Activated CD4-positive, alpha-beta T cell treated with anti-CD3 and anti-CD28 coated beads for 36 hours (primary cell): Measurements from ENCODE around the gene FGF18. TPM values are rescaled to one million over a fixed set of nuclear protein-coding genes. Genes with fewer than 3 reads are reported as not detected.
A peak's percentile ranks its signal among the peaks of the same experiment; 100 is the strongest.

Experiments used
- ATAC-seq: fragments of 200-7000 bp; cut with Tn5 transposase; one replicate; pipeline ENCODE4 v1.10.0; 2021; ENCODE audit warnings: mild to moderate bottlenecking, moderate library complexity
- CTCF ChIA-PET: fragments of 350-600 bp; sonication (Branson Sonifier 250); formaldehyde crosslinking; loops from one replicate; lab custom pipeline; 2021; ENCODE audit warnings: antibody characterized with exemption; lab: Charles Lee
- POLR2A ChIA-PET: fragments of 350-600 bp; sonication (Branson Sonifier 250); formaldehyde crosslinking; loops from one replicate; lab custom pipeline; 2021; ENCODE audit warnings: antibody characterized with exemption, inconsistent platforms; lab: Charles Lee
- DNase-seq: peaks from one replicate; pipeline ENCODE4 v3.0.0-alpha.2; 2020
- H3K27ac Mint-ChIP-seq: one replicate; pipeline ENCODE4 v1.8.0; 2021; ENCODE audit warnings: mixed read lengths
- H3K27me3 Mint-ChIP-seq: one replicate; pipeline ENCODE4 v1.8.0; 2021; ENCODE audit warnings: mixed read lengths
- H3K36me3 Mint-ChIP-seq: one replicate; pipeline ENCODE4 v1.8.0; 2021; ENCODE audit warnings: low read depth, mixed read lengths
- H3K4me1 Mint-ChIP-seq: one replicate; pipeline ENCODE4 v1.8.0; 2021; ENCODE audit warnings: mixed read lengths
- H3K4me3 Mint-ChIP-seq: one replicate; pipeline ENCODE4 v1.8.0; 2021; ENCODE audit warnings: mild to moderate bottlenecking, moderate library complexity, mixed read lengths
- H3K9me3 Mint-ChIP-seq: one replicate; pipeline ENCODE4 v1.8.0; 2021; ENCODE audit warnings: low read depth, mixed read lengths
- intact Hi-C, 2 experiments: fragments of 100-400 bp; cut with DNase I in 1 of 2; cut with micrococcal nuclease in 1 of 2; formaldehyde crosslinking; loops; one replicate each; pipeline versions ENCODE4 v1.14.2 to v1.15.1; 2022 to 2024; cut with DNase I, micrococcal nuclease
- total RNA-seq, 2 experiments: library from RNA; stranded (reverse); gene quantifications; one replicate each; pipeline ENCODE4 v1.2.3, GENCODE V29; 2021

FGF18 gene
- total RNA-seq, 2 experiments from 2014 or later, result not detected

GRCh38 chr5:171415115-171415730, 4.2 kb upstream of the FGF18 start:
- peaks cover 26% of the 10 kb centered on the region for H3K36me3 Mint-ChIP-seq
- no peak overlapping the region for H3K4me3 Mint-ChIP-seq
- POLR2A ChIA-PET, result interaction anchor here (0.6 to 2.0 kb wide), 7 partner anchors 9 to 368 kb away, joined by 3 to 7 read pairs (median 5); partner anchors contain the start of gene NPM1
- peaks cover 4% of the 10 kb centered on the region for H3K27me3 Mint-ChIP-seq
- no peak overlapping the region for H3K27ac Mint-ChIP-seq
- CTCF ChIA-PET, result interaction anchor here (0.6 to 1.9 kb wide), 2 partner anchors 22 to 32 kb away, joined by 3 to 4 read pairs; no protein-coding TSS in a partner anchor
- no peak for DNase-seq
- H3K4me1 Mint-ChIP-seq, result peaks cover 10% of the 10 kb centered on the region
- no peak for ATAC-seq
- intact Hi-C loops, result loop anchor here in 1 of 2 experiments (5.0 to 10.0 kb wide), 2 partner anchors 432 to 870 kb away; partner anchors contain the start of gene UBTD2
- no peaks in the 10 kb centered on the region for H3K9me3 Mint-ChIP-seq

DNA sequence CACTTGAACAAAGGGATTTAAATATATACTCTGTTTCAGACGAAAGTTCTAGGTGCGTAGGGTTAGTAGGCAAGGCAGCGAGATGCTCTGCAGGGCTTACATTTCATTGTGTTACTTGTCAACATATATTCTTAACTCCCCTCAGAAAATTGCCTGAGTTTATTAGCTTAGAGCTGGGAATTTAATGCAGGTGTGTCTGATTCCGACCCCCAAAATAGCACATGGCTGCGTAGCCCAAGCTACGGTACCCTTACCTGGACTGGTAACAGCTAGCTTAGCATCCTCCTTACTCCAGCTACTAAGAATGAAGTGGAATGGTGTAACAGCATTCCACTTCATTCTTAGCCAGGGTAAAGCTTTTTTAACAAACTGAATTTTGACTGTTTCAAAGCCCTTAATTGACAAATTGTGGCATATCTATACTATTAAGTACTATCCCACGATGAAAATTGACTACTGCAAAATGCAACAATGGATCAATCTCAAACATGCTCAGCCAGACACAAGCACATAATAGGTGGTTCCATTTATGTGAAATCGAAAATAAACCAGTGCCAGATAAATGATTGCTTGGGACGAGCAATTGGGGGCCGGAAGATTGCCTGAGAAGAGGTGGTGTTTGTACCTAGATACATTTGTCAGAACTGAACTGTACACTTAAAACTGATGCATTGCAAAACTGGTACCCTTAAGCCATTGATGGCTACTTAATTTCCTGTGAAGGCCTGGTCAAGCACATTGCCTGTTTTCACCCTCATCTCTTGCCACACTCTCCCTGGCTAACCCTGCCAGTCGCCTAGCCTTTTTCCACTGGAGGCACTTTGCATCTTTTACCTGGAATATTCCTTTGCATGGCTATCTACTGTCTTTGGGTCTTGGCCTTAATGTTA, 3.0 kb upstream of the FGF18 start:
- CTCF ChIA-PET, result interaction anchor here (1.0 to 1.9 kb wide), 2 partner anchors 23 to 492 kb away, joined by 4 read pairs; no protein-coding TSS in a partner anchor

DNA sequence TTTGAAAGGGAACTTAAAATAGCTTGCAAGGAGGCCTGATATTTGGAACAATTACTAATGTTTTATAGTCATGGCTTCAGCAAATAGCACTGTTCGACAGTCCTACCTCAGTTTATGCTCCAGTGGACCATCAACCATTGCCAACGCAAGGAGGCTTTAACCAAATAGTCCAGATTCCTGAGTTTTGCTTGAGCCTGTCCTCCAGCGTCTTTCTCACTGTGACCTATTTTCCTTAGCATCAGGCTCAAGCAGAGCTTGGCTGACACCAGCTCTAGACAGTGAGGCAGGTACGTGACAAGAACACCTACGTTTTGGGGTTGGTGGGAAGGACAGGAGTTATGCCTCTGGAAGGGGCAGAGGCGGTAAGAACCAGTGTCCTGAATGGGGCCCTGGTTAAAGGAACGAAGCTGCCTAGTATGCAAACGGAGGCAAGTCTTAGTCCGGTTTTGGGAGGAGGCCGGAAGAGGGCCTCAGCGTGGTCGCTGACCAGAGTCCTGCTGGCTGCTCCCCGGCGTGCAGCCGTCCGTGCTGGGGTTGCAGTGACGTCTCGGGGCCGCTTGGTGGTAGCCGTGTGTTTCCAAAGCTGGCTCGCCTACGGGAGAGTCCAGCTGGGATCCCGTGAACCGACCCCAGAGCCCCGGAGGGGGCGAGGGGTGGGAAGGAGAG, 998 bp upstream of the FGF18 start:
- peak; percentile 80 for DNase-seq
- intact Hi-C loops, result loop anchor here (1.0 to 10.0 kb wide), 5 partner anchors 188 to 866 kb away; partner anchors contain the start of gene UBTD2 (in 1 of the 2)
- Mint-ChIP-seq H3K27me3 (peaks cover 22% of the 10 kb centered on the region), H3K36me3 (no peaks in the 10 kb centered on the region), H3K4me3 (peak overlapping the region; percentile 58), H3K27ac (no peak overlapping the region), H3K4me1 (peaks cover 12% of the 10 kb centered on the region), H3K9me3 (no peaks in the 10 kb centered on the region)
- ATAC-seq, result peak; percentile 63
- ChIA-PET POLR2A (no interaction called here), CTCF (interaction anchor here (0.6 to 2.0 kb wide), 16 partner anchors 10 to 770 kb away, joined by 3 to 9 read pairs (median 4); partner anchors contain the start of genes NPM1 and STK10)

More for the DNA sequence above, 3.0 kb upstream of the FGF18 start:
- Mint-ChIP-seq H3K27me3 (peaks cover 13% of the 10 kb centered on the region), H3K4me1 (peaks cover 12% of the 10 kb centered on the region), H3K27ac (no peak overlapping the region), H3K4me3 (no peak overlapping the region), H3K36me3 (peaks cover 17% of the 10 kb centered on the region), H3K9me3 (no peaks in the 10 kb centered on the region)
- POLR2A ChIA-PET, result interaction anchor here (0.6 kb wide), 2 partner anchors 74 to 341 kb away, joined by 3 to 4 read pairs; no protein-coding TSS in a partner anchor
- intact Hi-C loops, result loop anchor here in 1 of 2 experiments (5.0 to 10.0 kb wide), 2 partner anchors 431 to 868 kb away; partner anchors contain the start of gene UBTD2
- ATAC-seq (no peak), DNase-seq (no peak)

DNA sequence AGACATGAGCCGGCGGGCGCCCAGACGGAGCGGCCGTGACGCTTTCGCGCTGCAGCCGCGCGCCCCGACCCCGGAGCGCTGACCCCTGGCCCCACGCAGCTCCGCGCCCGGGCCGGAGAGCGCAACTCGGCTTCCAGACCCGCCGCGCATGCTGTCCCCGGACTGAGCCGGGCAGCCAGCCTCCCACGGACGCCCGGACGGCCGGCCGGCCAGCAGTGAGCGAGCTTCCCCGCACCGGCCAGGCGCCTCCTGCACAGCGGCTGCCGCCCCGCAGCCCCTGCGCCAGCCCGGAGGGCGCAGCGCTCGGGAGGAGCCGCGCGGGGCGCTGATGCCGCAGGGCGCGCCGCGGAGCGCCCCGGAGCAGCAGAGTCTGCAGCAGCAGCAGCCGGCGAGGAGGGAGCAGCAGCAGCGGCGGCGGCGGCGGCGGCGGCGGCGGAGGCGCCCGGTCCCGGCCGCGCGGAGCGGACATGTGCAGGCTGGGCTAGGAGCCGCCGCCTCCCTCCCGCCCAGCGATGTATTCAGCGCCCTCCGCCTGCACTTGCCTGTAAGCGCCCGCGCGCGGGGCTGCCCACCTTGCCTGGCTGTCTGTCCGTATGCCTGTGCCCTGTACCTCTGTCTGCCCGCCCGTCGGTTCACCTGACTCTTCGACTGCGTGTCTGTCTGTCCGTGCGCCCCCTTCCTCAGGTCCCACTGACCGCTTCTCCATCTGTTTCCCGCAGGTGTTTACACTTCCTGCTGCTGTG, 412 bp downstream of the FGF18 start:
- peak overlapping the region; percentile 47 for H3K4me3 Mint-ChIP-seq
- intact Hi-C loops, result loop anchor here (1.0 to 10.0 kb wide), 4 partner anchors 187 to 865 kb away; partner anchors contain the start of gene UBTD2 (in 1 of the 2)
- H3K27me3 Mint-ChIP-seq, result peaks cover 23% of the 10 kb centered on the region
- H3K9me3 Mint-ChIP-seq, result no peaks in the 10 kb centered on the region
- ATAC-seq (peak; percentile 66), DNase-seq (peak; percentile 62)
- CTCF ChIA-PET, result interaction anchor here (0.6 to 2.0 kb wide), 12 partner anchors 15 to 769 kb away, joined by 3 to 9 read pairs (median 4); partner anchors contain the start of gene STK10
- no peak overlapping the region for H3K27ac Mint-ChIP-seq
- H3K4me1 Mint-ChIP-seq, result peaks cover 12% of the 10 kb centered on the region
- no peaks in the 10 kb centered on the region for H3K36me3 Mint-ChIP-seq
- POLR2A ChIA-PET, result interaction anchor here (0.8 kb wide), 1 partner anchor 587 kb away, joined by 3 read pairs; the partner anchor contains the start of gene FBXW11

- H3K27me3 Mint-ChIP-seq, result peaks cover 23% of the 10 kb centered on the region
- no peak for DNase-seq
- H3K36me3 Mint-ChIP-seq, result no peaks in the 10 kb centered on the region
- peak overlapping the region; percentile 47 for H3K4me3 Mint-ChIP-seq
- POLR2A ChIA-PET, result no interaction called here
- CTCF ChIA-PET, result interaction anchor here (1.1 kb wide), 1 partner anchor 488 kb away, joined by 4 read pairs; no protein-coding TSS in a partner anchor
- H3K27ac Mint-ChIP-seq, result no peak overlapping the region
- no peak for ATAC-seq
- no peaks in the 10 kb centered on the region for H3K9me3 Mint-ChIP-seq
- peaks cover 12% of the 10 kb centered on the region for H3K4me1 Mint-ChIP-seq
- intact Hi-C loops, result no loop called here
These were observed 1.2 kb downstream of the FGF18 start for GRCh38 chr5:171420431-171421241.

GRCh38 chr5:171421331-171422262, 2.1 kb downstream of the FGF18 start:
- POLR2A ChIA-PET, result interaction anchor here (0.6 kb wide), 1 partner anchor 51 kb away, joined by 4 read pairs; no protein-coding TSS in a partner anchor
- H3K4me3 Mint-ChIP-seq, result no peak overlapping the region
- ATAC-seq, result no peak

GRCh38 chr5:171422495-171422894, 3.0 kb downstream of the FGF18 start:
- no peaks in the 10 kb centered on the region for H3K9me3 Mint-ChIP-seq
- no peaks in the 10 kb centered on the region for H3K36me3 Mint-ChIP-seq
- CTCF ChIA-PET, result interaction anchor here (0.7 kb wide), 1 partner anchor 772 kb away, joined by 3 read pairs; the partner anchor contains the start of gene EFCAB9
- POLR2A ChIA-PET, result interaction anchor here (0.6 kb wide), 1 partner anchor 9 kb away, joined by 3 read pairs; no protein-coding TSS in a partner anchor
- intact Hi-C loops, result no loop called here
- no peak for ATAC-seq
- DNase-seq, result no peak
- no peak overlapping the region for H3K4me3 Mint-ChIP-seq
- peaks cover 23% of the 10 kb centered on the region for H3K27me3 Mint-ChIP-seq
- peaks cover 12% of the 10 kb centered on the region for H3K4me1 Mint-ChIP-seq
- no peak overlapping the region for H3K27ac Mint-ChIP-seq

More at GRCh38 chr5:171421331-171422262, 2.1 kb downstream of the FGF18 start:
- H3K27ac Mint-ChIP-seq, result no peak overlapping the region
- CTCF ChIA-PET, result interaction anchor here (0.7 kb wide), 1 partner anchor 40 kb away, joined by 3 read pairs; no protein-coding TSS in a partner anchor
- no peaks in the 10 kb centered on the region for H3K9me3 Mint-ChIP-seq
- intact Hi-C loops, result no loop called here
- no peaks in the 10 kb centered on the region for H3K36me3 Mint-ChIP-seq
- peaks cover 23% of the 10 kb centered on the region for H3K27me3 Mint-ChIP-seq
- no peak for DNase-seq
- peaks cover 12% of the 10 kb centered on the region for H3K4me1 Mint-ChIP-seq

GRCh38 chr5:171422902-171423663, 3.6 kb downstream of the FGF18 start:
- no peak for ATAC-seq
- peaks cover 12% of the 10 kb centered on the region for H3K4me1 Mint-ChIP-seq
- no peak overlapping the region for H3K4me3 Mint-ChIP-seq
- H3K27me3 Mint-ChIP-seq, result peaks cover 23% of the 10 kb centered on the region
- H3K9me3 Mint-ChIP-seq, result no peaks in the 10 kb centered on the region
- CTCF ChIA-PET, result interaction anchor here (0.7 kb wide), 1 partner anchor 771 kb away, joined by 3 read pairs; the partner anchor contains the start of gene EFCAB9
- no peaks in the 10 kb centered on the region for H3K36me3 Mint-ChIP-seq
- POLR2A ChIA-PET, result interaction anchor here (0.6 kb wide), 1 partner anchor 8 kb away, joined by 3 read pairs; no protein-coding TSS in a partner anchor
- no peak overlapping the region for H3K27ac Mint-ChIP-seq
- DNase-seq, result no peak
- intact Hi-C loops, result no loop called here
